GM18498 (cell line): Measurements from ENCODE around the gene RTL9.
A peak's percentile ranks its signal among the peaks of the same experiment; 100 is the strongest.

ENCODE experiments used
- ATAC-seq: cut with Tn5 transposase; IDR thresholded peaks from one replicate; pipeline ENCODE4 v1.9.1; 2021; ENCODE audit warnings: mild to moderate bottlenecking, moderate library complexity; ENCODE audit not compliant: unreplicated experiment

Gene RTL9

DNA sequence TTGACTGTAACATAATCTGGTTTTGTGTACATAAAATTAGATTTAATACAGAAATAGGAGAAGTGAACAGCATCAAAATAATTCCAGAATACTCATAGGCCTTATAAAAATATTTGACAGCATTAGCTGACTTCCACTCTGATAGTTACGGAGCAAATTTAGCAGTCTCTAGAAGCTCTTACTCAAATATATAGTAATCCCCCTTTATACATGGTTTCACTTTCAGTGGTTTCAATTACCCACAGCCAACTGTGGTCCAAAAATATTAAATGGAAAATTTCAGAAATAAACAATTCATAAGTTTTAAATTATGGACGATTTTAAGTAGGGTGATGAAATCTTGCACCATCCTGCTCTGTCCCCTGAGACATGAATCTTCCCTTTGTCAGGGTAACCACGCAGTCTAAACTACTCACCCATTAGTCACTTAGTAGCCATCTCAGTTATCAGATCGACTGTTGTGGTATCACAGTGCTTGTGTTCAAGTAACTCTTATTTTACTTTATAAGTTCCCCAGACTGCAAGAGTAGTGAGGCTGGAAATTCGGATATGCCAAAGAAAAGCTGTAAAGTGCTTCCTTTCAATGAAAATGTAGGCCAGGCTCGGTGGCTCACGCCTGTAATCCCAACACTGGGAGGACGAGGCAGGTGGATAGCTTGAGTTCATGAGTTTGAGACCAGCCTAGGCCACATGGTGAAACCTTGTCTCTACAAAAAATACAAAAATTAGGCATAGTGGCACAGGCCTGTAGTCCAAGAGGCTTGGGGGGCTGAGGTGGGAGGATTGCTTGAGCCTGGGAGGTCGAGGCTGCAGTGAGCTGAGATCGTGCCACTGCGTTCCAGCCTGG lies 17.2 kb upstream of the RTL9 start:
- ATAC-seq, result peak; percentile 69

GRCh38 chrX:110346681-110347080 lies 12.0 kb upstream of the RTL9 start:
- ATAC-seq, result no peak

DNA sequence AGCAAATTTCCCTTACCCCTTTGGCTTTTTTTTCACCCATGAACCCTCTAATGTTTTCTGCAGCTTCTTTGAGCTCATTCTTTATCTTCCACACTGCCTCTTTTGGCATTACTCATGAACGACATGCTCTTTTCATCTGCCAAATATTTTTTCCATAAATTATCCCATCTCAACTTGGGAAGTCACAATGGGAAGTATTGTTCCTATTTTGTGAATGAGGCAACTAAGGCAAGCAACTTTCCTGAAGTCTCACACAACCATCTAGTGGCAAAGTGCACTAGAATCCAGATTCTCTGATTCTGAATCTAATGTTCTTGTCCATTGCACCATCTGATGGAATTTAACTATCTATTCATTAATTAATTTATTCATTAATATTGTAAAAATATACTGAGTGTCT lies 625 bp downstream of the RTL9 start:
- no peak for ATAC-seq

DNA sequence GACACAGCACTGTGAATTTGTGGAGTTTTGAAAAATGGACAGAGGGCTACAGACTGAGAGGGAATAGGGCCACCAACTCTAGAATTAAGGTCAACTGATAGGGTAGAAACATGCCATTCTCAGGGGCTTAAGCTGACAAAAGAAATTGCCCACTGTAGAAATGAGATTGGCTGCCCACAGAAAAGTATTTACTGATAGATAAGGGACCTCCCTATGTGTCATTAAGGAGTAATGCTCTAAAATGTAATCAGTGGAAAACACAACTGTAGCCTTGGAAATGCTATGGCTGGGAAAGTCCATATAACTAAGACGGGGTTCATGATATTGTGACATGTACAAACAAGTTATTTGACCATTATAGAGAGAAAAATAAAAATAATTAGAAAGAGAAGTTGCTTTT lies 4.6 kb downstream of the RTL9 start:
- ATAC-seq, result no peak

- no peak for ATAC-seq
These were observed 14.7 kb downstream of the RTL9 start for GRCh38 chrX:110373310-110373709.

- peak; percentile 72 for ATAC-seq
These were observed 15.9 kb downstream of the RTL9 start for GRCh38 chrX:110374559-110374958.

DNA sequence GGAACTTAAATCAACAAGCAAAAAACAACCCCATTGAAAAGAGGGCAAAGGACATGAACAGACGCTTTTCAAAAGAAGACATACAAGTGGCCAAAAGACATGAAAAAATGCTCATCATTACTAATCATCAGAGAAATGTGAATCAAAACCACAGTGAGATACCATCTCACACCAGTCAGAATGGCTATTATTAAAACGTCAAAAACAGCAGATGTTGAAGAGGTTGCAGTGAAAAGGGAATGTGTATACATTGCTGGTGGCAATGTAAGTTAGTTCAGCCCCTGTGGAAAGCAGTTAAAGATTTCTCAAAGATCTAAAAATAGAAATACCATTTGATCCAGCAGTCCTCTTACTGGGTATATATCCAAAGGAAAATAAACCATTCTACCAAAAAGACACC lies 22.6 kb downstream of the RTL9 start:
- no peak for ATAC-seq

- ATAC-seq, result no peak
These were observed 24.8 kb downstream of the RTL9 start for GRCh38 chrX:110383414-110383813.

DNA sequence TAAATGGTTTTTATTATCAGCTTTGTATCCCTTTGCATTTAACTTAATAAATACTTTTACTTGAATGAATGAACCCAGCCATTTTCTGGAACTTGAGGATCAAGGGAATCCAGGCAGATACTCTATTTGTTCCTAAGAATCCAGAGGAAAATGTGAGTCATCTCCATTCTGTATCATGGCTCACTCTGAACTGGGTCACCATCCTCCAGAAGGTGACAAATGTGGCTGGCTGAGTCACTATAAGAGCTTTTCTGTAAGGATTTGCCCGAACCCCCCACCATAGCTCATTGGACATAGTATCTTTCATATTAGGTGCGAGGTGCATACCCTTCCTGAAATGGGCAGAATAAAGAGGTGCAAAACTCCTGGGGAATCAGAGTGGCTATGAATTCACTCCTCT lies 25.8 kb downstream of the RTL9 start:
- ATAC-seq, result no peak

- no peak for ATAC-seq
These were observed 30.9 kb downstream of the RTL9 start for GRCh38 chrX:110389570-110389969.

GRCh38 chrX:110391086-110391485 lies 32.4 kb downstream of the RTL9 start:
- no peak for ATAC-seq

DNA sequence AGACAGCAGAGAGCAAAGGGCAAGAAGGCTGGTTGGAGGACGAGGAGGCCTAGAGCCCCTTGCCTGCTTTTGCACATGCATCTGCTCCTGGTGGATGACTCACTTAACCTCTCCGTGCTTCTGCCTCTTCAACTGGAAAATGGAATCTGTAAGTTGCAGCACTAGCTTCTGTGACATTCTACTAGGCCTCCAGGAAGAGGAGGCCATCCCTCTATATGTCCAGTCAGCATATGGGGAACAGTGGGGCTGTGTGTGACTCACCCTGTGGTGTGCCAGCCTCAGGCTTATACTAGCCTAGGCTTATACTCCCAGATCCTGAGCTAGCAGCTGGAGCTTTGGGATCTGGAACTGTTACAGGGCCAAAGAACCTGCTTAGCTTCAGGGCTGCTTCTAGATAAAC lies 36.0 kb downstream of the RTL9 start:
- no peak for ATAC-seq

- ATAC-seq, result no peak
These were observed 37.2 kb downstream of the RTL9 start for GRCh38 chrX:110395877-110396276.

DNA sequence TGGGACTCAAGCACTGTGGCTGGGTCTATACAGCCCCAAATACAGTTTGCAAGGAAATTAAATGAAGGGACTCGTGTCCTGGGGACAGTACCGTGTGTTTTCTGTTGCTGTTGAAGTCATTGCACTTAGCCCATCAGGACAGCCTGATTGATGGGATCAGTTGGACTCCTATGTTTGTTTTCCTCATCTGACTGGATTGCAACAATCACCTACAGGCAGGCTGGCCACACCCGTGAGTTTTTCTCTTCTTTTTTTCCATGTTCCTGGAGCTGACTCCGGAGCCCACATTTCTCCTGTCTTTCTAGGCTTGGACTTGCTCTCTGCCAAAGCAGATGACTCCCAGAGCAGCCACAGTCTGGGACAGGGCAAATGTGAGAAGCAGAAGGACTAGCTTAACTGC lies 38.1 kb downstream of the RTL9 start:
- no peak for ATAC-seq

DNA sequence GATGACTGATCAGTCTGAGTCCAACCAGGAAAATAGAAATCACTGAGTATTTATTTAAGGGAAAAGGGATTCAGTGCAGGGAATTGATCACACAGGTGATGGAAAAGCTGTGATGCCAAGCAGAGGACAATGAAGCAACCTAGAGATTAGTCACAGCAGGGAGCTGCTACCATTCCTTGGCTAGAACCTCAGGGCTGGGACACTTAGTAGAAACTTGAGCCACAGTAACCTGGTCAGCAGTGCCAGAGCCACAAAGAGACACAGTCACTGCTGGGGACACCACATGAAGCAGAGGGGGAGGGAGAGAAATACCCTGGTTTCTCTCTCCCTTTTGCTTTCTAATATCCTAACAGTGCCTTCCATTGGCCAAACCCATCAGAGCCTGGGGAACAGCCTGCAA lies 38.7 kb downstream of the RTL9 start:
- ATAC-seq, result no peak

- no peak for ATAC-seq
These were observed 39.3 kb downstream of the RTL9 start for GRCh38 chrX:110397904-110398303.

DNA sequence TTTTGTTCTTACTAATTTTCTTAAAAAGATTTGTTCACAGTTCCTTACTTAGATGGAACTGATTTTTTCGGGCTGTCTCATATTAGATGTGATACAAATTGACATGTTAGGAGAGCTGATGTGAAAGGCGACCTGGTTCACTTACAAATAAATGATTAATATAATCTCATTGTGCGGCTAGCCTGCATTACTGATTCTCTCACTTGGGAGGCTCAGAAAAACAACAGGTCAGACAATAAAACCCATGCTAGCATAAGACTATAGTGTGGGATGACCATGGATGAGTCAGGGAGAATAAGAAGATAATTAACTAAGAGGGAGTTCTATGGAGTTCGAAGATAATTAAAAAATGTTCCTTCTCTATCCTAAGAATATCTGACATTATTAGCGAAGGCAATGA lies 40.8 kb downstream of the RTL9 start:
- ATAC-seq, result no peak

DNA sequence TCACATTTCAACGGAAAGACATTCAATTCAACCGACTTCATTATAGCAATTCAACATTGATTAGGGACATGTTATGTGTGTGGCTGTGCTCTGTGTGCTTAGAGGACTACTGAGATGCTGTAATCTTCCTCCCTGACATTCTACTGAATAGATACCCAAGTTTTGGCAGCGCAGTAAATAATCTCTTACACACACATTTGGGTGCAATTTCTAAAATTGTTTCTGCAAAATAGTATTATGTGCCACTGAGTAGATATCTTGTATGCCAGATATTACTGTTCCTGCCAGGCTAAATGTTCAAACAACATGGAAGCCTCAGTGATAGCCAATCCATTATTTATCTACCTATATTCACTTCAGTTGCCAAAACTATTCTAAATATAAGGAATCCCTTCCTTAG lies 41.3 kb downstream of the RTL9 start:
- no peak for ATAC-seq

DNA sequence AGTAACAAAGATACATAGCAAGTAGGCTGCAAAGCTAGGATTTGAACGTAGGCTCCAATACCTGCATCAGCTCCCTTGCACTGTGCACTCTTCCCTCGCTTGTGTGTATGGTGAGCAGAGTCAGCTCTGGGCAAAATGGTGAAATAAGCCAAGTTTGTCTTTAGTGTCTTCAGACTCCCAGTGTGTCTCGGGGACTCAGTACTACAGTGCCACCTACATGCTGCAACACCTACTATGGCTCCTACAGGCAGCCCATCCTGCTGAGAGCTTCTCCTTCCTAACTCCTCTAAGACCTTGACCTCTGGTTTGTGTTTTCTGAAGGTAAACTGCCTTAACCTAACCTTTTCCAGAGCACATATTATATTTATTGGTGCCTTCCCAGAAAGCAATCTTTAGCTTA lies 42.5 kb downstream of the RTL9 start:
- ATAC-seq, result no peak

- ATAC-seq, result no peak
These were observed 43.6 kb downstream of the RTL9 start for GRCh38 chrX:110402091-110402849.

DNA sequence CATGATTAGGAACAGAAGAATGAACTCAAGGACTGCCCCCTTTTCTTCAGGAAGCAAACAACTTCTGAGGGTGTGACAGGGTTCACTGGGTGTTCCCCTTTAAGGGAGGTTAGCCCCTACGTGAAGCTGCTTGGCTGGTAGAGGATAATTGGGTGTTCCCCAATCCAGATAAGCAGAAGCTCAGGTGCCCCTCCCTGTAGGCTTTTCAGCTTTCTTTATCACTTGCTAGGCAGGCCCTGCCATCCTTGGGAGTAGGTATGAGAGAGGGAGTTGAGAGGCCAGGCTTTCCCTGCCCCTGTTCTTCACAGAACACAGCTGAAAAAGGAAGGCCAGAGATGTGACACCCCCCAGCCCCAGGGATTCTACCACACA lies 44.2 kb downstream of the RTL9 start:
- no peak for ATAC-seq

GRCh38 chrX:110403441-110404238 lies 45.0 kb downstream of the RTL9 start:
- ATAC-seq, result no peak
